ENCODE results near the gene DPM2.

DPM2 gene

GRCh38 chr9:127972236-127972871 is 34.7 kb upstream of the DPM2 start:
- DNase-seq = no peak

GRCh38 chr9:127971357-127972235 is 33.9 kb upstream of the DPM2 start:
- DNase-seq = no peak

- DNase-seq = peak; percentile 45 to 52
These were observed 33.0 kb upstream of the DPM2 start for GRCh38 chr9:127970401-127971313.

- no peak for DNase-seq
These were observed 31.2 kb upstream of the DPM2 start for GRCh38 chr9:127968700-127969383.

- peak; percentile 48 to 51 for DNase-seq
These were observed 30.4 kb upstream of the DPM2 start for GRCh38 chr9:127968042-127968441.

- no peak for DNase-seq
These were observed 29.6 kb upstream of the DPM2 start for GRCh38 chr9:127967151-127967809.

GRCh38 chr9:127966416-127967150 is 28.9 kb upstream of the DPM2 start:
- no peak for DNase-seq

- no peak for DNase-seq
These were observed 28.3 kb upstream of the DPM2 start for GRCh38 chr9:127965953-127966352.

GRCh38 chr9:127963359-127964064 is 25.9 kb upstream of the DPM2 start:
- DNase-seq = no peak

GRCh38 chr9:127963041-127963358 is 25.3 kb upstream of the DPM2 start:
- no peak for DNase-seq

GRCh38 chr9:127962278-127962677 is 24.6 kb upstream of the DPM2 start:
- no peak for DNase-seq

GRCh38 chr9:127961613-127962155 is 24.0 kb upstream of the DPM2 start:
- no peak for DNase-seq

- no peak for DNase-seq
These were observed 23.5 kb upstream of the DPM2 start for GRCh38 chr9:127961155-127961490.

- DNase-seq = no peak
These were observed 22.9 kb upstream of the DPM2 start for GRCh38 chr9:127960410-127961154.

- no peak for DNase-seq
These were observed 22.3 kb upstream of the DPM2 start for GRCh38 chr9:127959841-127960409.

- DNase-seq = no peak
These were observed 21.7 kb upstream of the DPM2 start for GRCh38 chr9:127959398-127959797.

GRCh38 chr9:127958728-127959127 is 21.1 kb upstream of the DPM2 start:
- no peak for DNase-seq

- DNase-seq = peak; percentile 88 to 89
These were observed 17.8 kb upstream of the DPM2 start for GRCh38 chr9:127955294-127956015.

- no peak for DNase-seq
These were observed 17.2 kb upstream of the DPM2 start for GRCh38 chr9:127954831-127955293.
